GDM1 (cell line): ENCODE data around the gene COMT.

ENCODE experiments used
- DNase-seq: peaks from one replicate; lab custom pipeline; 2025; lab: John Stamatoyannopoulos, UW

The COMT gene

GRCh38 chr22:19993926-19994325 lies 52.4 kb downstream of the COMT start:
- DNase-seq = no peak

- DNase-seq = no peak
Observed at GRCh38 chr22:19994851-19995610, 53.5 kb downstream of the COMT start.

- no peak for DNase-seq
Observed at GRCh38 chr22:19995611-19996339, 54.2 kb downstream of the COMT start.

DNA sequence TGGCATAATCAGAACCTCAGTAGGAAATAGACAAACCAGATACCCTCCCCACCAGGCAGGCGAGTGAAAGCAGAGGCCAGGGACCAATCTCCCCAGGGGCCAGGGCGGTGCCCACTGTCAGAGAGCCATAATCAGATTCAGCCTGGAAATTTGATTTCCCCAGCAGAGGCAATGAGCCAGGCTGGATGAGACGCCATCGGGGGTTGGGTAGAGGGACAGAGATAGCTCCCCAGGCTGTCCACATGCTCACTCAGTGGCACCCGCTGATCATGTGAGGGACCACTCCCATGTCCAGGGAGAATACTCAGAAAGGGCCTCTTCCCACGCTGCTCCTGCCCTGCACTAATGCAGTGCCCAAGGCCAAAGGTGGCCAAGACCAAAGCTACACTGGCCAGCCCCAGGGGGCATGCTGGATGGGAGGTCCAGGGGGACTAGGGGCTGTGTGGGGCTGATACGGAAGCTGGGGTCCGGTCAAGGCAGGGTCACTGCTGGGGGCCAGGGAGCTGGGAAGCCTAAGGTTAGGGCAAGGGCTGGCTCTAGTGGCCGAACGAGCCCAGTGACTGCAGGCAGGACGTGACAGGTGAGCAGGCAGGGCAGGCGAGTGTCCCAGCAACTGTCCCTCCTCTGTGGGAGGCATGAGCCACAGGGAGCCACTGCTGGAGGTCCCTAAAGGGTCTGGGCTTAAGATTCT lies 55.3 kb downstream of the COMT start:
- DNase-seq = no peak

DNA sequence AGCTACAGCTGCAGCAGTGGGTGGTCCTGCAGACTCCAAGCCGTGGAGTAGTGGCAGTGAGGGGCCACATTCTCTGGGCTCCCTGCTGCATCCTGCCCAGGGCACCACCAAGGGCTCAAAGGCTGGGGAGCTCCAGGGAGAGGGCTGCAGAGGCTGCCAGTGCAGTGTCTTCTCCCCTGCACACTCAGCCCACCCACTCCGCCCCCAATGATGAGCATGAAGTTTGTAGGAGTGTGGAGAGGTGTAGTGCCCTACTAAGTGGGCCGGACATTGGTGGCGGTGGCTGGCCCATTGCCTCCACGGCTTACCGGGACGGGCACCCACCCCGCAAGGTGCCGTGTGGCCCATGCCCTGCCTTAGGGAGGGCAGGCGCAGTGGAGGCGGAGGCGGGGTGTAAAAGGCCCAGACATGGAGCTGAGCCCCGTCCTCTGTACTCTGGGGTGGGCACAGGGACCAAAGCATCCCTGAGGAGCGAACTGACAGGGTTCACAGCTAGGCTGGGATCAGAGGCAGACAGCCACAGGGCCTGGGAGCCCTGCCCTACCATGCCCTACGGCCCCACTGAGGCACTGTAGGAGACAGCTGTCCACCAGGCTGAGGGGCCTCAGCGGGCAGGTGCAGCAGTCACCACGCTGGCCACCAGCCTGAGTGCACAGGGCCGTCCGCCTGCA lies 56.1 kb downstream of the COMT start:
- no peak for DNase-seq

DNA sequence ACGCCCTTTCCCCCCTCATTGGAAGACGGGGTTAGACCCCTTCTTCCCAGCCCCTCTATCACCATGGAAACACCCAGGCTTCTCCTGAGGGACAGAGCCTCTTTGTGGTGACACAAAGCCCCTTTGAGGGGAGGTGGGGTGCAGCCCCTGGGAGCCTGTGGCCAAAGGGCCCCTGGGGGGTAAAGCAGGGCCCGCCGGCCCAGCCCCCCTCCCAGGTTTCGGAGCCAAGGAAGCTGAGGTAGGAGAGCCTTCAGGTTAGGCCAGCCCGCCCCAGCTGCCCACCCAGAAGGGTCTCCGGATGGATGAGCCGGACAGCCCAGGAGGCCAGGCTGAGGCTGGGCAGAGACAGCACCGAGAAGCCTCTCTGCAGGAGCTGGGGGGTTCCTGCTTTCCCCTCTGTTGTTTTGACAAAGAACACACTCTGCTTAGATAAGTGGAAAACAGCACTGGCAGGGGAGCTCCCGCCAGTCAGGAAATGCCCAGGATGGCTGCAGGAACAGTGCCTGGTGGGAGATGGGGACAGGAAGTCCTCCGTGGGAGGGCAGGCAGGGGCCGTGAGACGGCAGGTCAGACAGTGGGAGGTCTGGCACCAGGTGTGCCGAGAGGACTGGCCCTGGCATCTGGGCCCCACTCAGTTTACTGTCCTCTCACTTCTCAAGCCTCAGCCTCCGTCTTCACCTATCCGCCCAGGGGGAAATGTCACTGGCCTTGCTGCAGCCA lies 56.8 kb downstream of the COMT start:
- DNase-seq = no peak

- DNase-seq = no peak
Observed at GRCh38 chr22:19998991-19999820, 57.6 kb downstream of the COMT start.

DNA sequence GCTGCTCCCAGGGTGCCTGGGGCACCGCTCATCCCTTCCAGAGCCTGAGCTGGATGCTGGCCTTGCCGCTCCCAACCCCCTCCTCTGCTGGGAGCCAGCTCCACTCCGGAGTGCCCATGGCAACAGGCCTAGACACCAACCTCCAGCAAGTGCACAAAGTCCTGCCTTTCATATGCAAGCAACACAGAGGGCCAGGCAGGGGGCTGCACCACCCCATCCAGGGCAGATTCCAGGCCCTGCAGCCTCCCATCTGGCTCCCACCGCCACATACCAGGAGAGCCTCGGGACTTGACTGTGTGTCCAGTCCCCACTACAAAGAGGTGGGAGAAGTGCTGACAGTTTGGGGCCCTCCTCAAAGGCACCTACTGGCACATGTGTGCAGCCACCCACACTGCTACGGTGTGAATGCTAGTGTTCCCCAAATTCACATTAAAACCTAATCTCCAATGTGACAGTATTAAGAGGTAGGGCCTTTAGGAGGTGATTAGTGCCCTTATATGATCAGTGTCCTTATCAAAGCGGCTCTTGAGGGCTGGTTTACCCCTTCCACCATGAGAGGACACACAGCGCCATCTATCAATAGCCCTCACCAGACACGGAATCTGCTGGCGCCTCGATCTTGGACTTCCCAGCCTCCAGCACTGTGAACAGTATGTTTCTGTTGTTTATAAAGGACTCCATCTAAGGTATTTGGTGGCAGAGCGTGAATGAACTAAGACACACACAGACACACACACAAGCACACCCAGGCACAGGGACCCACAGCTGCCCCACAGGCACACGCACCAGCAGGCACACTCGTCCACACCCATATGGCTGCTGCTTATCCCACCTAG lies 58.9 kb downstream of the COMT start:
- DNase-seq = no peak

DNA sequence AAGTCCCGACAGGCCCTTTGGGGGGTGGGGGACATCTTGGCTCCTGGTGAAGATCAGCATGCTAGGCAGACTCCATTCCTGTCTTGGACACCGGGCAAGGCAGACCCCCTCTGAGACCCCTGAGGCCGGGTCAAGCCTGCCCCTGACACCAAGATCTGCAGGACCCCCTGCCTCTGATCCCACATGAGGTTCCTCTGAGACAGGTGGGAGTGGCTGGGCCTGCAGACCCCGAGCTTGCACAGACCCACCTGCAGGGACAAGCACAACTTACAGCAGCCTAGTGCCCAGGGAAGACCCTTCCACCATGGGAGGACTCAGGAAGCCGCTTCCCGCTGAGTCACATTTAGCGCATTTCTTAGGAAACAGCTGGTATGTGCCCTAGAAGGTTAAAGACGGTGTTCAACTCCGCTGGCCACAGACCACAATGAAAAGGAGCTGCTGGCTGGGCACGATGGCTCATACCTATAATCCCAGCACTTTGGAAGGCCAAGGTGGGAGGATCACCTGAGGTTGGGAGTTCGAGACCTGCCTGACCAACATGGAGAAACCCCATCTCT lies 59.6 kb downstream of the COMT start:
- DNase-seq = no peak

GRCh38 chr22:20002128-20002527 lies 60.6 kb downstream of the COMT start:
- DNase-seq = no peak

DNA sequence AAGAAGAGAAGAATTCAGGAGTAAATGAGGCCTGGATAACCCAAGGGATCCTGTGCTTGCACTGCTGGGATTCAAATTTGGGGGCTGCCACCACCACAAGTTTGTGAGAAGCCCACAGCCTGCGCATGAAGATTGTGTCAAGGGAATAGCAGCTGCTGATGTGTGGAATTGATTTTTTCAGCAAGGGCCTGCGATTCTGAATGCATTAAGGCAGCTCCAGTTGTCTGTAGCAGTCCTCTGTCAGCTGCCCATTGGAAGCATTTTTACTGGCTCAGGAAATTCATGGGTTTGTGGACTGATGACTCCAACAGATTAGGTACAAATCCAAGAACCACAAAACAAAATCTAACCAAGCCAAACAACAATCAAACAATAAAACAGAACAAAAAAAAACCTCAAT lies 61.1 kb downstream of the COMT start:
- DNase-seq = no peak

- DNase-seq = no peak
Observed at GRCh38 chr22:20003304-20003703, 61.7 kb downstream of the COMT start.

DNA sequence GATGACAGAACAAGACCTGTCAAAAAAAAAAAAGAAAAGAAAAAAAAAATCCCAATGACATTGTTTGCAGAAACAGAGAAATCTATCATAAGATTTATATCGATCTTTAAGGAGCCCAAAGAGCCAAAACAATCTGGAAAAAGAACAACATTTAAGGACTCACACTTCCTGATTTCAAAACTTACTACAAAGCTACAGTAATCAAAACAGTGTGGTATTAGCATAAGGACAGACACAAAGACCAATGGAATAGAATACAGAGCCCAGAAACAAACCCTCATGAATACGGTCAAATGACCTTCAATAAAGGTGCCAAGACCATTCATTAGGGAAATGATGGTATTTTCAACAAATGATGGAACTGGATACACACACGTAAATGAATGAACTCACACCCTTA lies 62.9 kb downstream of the COMT start:
- no peak for DNase-seq

DNA sequence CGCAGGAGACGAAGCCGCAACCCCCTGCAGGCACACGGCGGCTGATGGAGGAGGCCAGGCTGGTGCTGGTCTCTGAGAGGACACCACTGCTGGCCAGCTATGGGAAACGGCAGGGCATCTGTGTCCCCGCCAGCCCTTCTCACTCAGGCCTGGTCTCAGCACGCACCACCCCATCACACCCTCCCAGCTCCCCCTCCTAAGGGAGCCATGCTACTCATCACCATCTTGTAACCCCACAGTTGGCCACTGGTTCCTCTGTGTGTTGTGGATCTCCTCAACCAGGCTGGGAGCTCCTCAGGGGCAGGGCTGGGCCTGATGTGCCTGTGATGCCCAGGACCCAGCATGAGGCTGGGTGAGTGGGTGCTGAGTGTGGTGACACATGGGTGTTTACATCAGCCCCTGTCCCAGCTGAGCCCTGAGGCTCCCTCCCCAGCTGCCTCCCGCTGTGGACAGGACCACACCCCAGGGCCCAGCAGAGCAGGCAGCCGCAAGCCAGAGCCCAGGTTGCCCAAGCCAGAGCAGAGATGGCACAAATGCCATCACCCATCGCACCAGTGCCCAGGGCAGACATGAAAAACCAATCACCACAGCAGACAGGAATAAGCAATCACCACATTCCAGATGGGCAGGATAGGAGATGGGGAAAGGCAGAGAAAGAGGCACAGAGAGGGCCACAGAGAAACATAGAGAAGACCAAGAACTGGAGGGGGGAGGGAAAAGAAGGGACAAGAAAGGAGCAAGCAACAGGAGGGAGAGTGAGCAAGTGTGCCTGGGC lies 66.8 kb downstream of the COMT start:
- DNase-seq = no peak

- no peak for DNase-seq
Observed at GRCh38 chr22:20009018-20009491, 67.5 kb downstream of the COMT start.

DNA sequence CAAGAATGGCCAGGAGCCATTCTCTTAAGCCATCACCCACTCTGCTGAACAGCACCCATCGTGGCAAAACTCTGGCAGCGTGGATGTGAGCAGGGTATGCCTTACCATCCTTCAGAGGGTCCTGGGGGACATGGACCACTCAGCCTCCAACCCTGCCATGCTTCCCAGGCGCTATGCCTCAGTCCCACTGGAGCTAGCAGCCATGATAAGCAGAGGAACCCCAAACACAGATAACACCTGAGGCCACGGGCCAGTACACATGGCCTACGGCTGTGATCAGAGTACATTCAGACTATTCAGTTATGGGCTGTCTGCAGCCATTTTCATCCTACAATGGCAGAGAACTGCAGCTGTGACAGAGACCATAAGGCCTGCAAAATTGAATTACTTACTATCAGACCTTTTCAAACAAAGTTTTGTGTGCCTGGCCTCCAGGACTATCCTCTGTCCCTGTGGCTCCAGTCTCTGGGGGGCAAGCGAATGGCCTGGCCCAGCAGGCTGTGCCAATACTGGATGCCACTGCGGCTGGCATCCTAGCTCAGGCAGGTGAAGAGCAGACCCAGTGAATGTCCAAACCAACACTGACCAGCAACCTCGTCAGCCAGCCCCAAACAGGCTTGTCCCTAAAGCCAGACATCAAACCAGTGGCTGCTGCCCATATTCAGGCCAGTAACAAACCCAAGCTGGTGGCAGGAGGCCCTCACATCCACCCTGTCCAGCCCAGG lies 68.2 kb downstream of the COMT start:
- DNase-seq = no peak

GRCh38 chr22:20010307-20011122 lies 68.9 kb downstream of the COMT start:
- DNase-seq = no peak
